Tibial nerve (tissue), 4 donors: ENCODE measurements around the gene CEP95. TPM values are rescaled to one million over a fixed set of nuclear protein-coding genes. Genes with fewer than 3 reads are reported as not detected.
A peak's percentile ranks its signal among the peaks of the same experiment; 100 is the strongest.
"Not testable (repeated sequence)": the region's sequence is repeated elsewhere in the genome, so short reads cannot be mapped to it uniquely, and the experiment has no call there.

Source experiments
- DNase-seq, 2 donors: peaks; one replicate each; pipeline ENCODE4 v3.0.0-alpha.2; 2019; ENCODE audit warnings: low spot score in 2 of 2
- H3K27ac ChIP-seq, 4 donors: fragments of 200-600 bp; sonication (generic) in 3 of 4; one replicate each; pipeline ENCODE4 v1.5.1; 2017 to 2019; ENCODE audit warnings: mild to moderate bottlenecking in 1 of 4
- H3K27me3 ChIP-seq, 2 donors: fragments of 200-600 bp; sonication (generic) in 1 of 2; one replicate each; pipeline versions ENCODE4 v1.5.1 to v1.6.0; 2017 to 2019
- H3K36me3 ChIP-seq, 3 donors: fragments of 200-600 bp; sonication (generic); one replicate each; pipeline ENCODE4 v1.5.1; 2018 to 2019
- H3K4me1 ChIP-seq, 4 donors: fragments of 200-600 bp; sonication (generic) in 3 of 4; one replicate each; pipeline ENCODE4 v1.5.1; 2017 to 2019
- H3K4me3 ChIP-seq, 4 donors: fragments of 200-600 bp; sonication (generic) in 3 of 4; one replicate each; pipeline ENCODE4 v1.5.1; 2017 to 2019; ENCODE audit warnings: mild to moderate bottlenecking in 1 of 4, moderate library complexity in 1 of 4
- H3K9me3 ChIP-seq, 4 donors: fragments of 200-600 bp; sonication (generic) in 3 of 4; one replicate each; pipeline ENCODE4 v1.5.1; 2017 to 2019
- CTCF ChIP-seq, 5 experiments: fragments of 200-600 bp in 3 of 5; fragments of 450-650 bp in 2 of 5; sonication (generic) in 3 of 5; IDR thresholded peaks; one replicate each; pipeline ENCODE4 v1.5.1; 2016 to 2019; ENCODE audit warnings: antibody characterized with exemption in 5 of 5, mild to moderate bottlenecking in 3 of 5, moderate library complexity in 2 of 5
- EP300 ChIP-seq, 2 donors: sonication (generic); formaldehyde crosslinking; IDR thresholded peaks; one replicate each; pipeline ENCODE4 v1.6.1; 2017; ENCODE audit warnings: antibody characterized with exemption in 2 of 2, mild to moderate bottlenecking in 1 of 2
- POLR2A ChIP-seq, 2 donors: fragments of 450-650 bp; IDR thresholded peaks; one replicate each; pipeline ENCODE4 v1.6.1; 2017; ENCODE audit warnings: antibody characterized with exemption in 2 of 2, mild to moderate bottlenecking in 2 of 2, moderate library complexity in 2 of 2
- WGBS, 2 donors: methylation state at CpG; one replicate each; pipeline ENCODE4 v1.1.5; 2018; 5-methylcytosine and 5-hydroxymethylcytosine counted together
- total RNA-seq, 4 donors: library from RNA; depleted of rRNA; stranded (reverse); fragments of >200 nt; gene quantifications; one replicate each; pipeline ENCODE4 v1.1.0, GENCODE V29; 2016

Gene CEP95
- total RNA-seq = 10 to 100 TPM; 45.7 to 73.9 (median 59.3) TPM

- peaks cover 12 to 55% (median 39%) of the 10 kb centered on the region in 3 donors for H3K36me3 ChIP-seq
- peak; percentile 93 to 96 for DNase-seq
- peak within 1 kb of the TSS; percentile 82 to 99 (median 86) for H3K4me3 ChIP-seq
- H3K9me3 ChIP-seq = no peaks in the 10 kb centered on the region
- H3K27ac ChIP-seq = peak within 1 kb of the TSS; percentile 96 to 100 (median 100)
- 1% methylated on average over 62 to 77 of the region's 77 CpGs for whole genome bisulfite sequencing, 2 donors
- peaks cover 0 to 59% (median 45%) of the 10 kb centered on the region in 4 donors for H3K4me1 ChIP-seq
- TF ChIP-seq EP300 (IDR thresholded peaks at IDR 0.05) (peak; percentile 73 to 92), CTCF (IDR thresholded peaks at IDR 0.05) (peak in 2 of 5 experiments; percentile 3 to 34), POLR2A (IDR thresholded peaks at IDR 0.05) (peak; percentile 82 to 88)
- H3K27me3 ChIP-seq = no peaks in the 10 kb centered on the region
These were observed at the start of gene CEP95 for GRCh38 chr17:64506576-64507412. TSS of gene CEP95 (plus strand) at chr17:64506977. CDS start at chr17:64507098, 121 bp downstream.

- H3K9me3 ChIP-seq = no peaks in the 10 kb centered on the region
- DNase-seq = no peak
- H3K4me3 ChIP-seq = no peak overlapping the region
- H3K27me3 ChIP-seq = no peaks in the 10 kb centered on the region
- TF ChIP-seq EP300 (IDR thresholded peaks at IDR 0.05) (no peak), CTCF (IDR thresholded peaks at IDR 0.05) (no peak), POLR2A (IDR thresholded peaks at IDR 0.05) (no peak)
- H3K4me1 ChIP-seq = peaks cover 0 to 22% (median 12%) of the 10 kb centered on the region in 4 donors
- H3K36me3 ChIP-seq = no peaks in the 10 kb centered on the region
- WGBS, 2 donors = 43 to 49% methylated on average over 7 of the region's 7 CpGs
- peak overlapping the region in 1 of 4 donors; percentile 3 for H3K27ac ChIP-seq
These were observed 49.6 kb upstream of the CEP95 start for GRCh38 chr17:64457156-64457555.

DNA sequence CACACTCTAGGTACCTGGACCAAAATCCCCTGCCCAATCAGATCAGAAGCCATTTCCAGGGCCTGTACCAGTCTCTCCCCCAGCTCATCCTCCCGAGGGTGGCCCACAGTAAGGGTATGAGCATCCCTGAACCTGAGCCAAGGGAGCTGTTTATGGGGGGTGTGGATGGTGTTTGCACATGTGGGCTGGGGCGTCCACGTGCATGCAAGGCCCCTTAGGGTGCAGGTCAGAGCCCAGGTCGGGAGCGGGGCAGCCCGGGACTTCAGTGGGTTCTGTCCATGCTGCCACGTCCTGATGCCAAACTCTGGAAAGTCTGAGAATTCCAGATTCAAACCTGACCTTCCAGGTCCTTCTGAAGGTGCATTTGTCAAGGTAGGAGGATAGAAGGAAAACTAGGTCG, 48.0 kb upstream of the CEP95 start:
- TF ChIP-seq CTCF (IDR thresholded peaks at IDR 0.05) (no peak), EP300 (IDR thresholded peaks at IDR 0.05) (no peak), POLR2A (IDR thresholded peaks at IDR 0.05) (no peak)
- Histone ChIP-seq H3K27me3 (no peaks in the 10 kb centered on the region), H3K4me3 (no peak overlapping the region), H3K9me3 (no peaks in the 10 kb centered on the region), H3K27ac (no peak overlapping the region), H3K36me3 (no peaks in the 10 kb centered on the region), H3K4me1 (peaks cover 0 to 22% (median 12%) of the 10 kb centered on the region in 4 donors)
- DNase-seq = no peak
- WGBS, 2 donors = 71 to 80% methylated on average over 8 of the region's 8 CpGs

DNA sequence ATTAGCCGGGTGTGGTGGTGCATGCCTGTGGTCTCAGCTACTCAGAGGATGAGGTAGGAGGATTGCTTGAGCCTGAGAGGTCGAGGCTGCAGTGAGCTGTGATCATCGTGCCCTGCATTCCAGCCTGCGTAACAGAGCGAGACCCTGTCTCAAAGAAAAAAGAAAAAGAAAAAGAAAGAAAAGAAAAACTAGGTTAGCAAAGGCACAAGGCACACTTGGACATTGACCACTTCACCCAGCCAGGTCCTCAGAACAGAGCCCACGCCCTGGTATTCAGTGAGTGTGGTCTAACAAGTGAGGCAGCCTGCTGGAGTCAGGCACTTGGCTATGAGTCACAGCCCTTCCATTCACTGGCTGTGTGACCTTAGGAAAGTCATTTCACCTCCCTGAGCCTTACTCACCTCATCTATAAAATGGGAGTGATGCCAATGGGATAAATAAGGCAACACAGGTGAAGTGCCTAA, 47.5 kb upstream of the CEP95 start:
- H3K9me3 ChIP-seq = no peaks in the 10 kb centered on the region
- H3K27me3 ChIP-seq = no peaks in the 10 kb centered on the region
- DNase-seq = no peak

GRCh38 chr17:64459818-64460217, 47.0 kb upstream of the CEP95 start:
- not testable (repeated sequence) for H3K4me3 ChIP-seq, H3K27ac ChIP-seq, H3K27me3 ChIP-seq, H3K36me3 ChIP-seq, DNase-seq, H3K9me3 ChIP-seq
- H3K4me1 ChIP-seq = peaks cover 0 to 22% (median 12%) of the 10 kb centered on the region in 4 donors
- 96 to 97% methylated on average over 7 of the region's 7 CpGs for WGBS, 2 donors

More for the DNA sequence above, 47.5 kb upstream of the CEP95 start:
- Histone ChIP-seq H3K27ac (no peak overlapping the region), H3K4me3 (no peak overlapping the region), H3K36me3 (no peaks in the 10 kb centered on the region), H3K4me1 (peaks cover 0 to 22% (median 12%) of the 10 kb centered on the region in 4 donors)
- TF ChIP-seq EP300 (IDR thresholded peaks at IDR 0.05) (no peak), POLR2A (IDR thresholded peaks at IDR 0.05) (no peak), CTCF (IDR thresholded peaks at IDR 0.05) (no peak)
- 74% methylated on average over 6 of the region's 6 CpGs for WGBS, 2 donors
